Thyroid gland (tissue), 4 donors: ENCODE measurements around the gene BRD3.

Source experiments
- CTCF ChIP-seq, 6 experiments: fragments of 200-600 bp in 3 of 6; fragments of 450-650 bp in 3 of 6; sonication (generic) in 3 of 6; IDR thresholded peaks; one replicate each; pipeline ENCODE4 v1.5.1; 2016 to 2019; ENCODE audit warnings: antibody characterized with exemption in 6 of 6, mild to moderate bottlenecking in 2 of 6, inconsistent platforms in 1 of 6, moderate library complexity in 1 of 6
- POLR2A ChIP-seq, 2 donors: fragments of 450-650 bp; IDR thresholded peaks; one replicate each; pipeline ENCODE4 v1.6.1; 2017; ENCODE audit warnings: antibody characterized with exemption in 2 of 2, mild to moderate bottlenecking in 2 of 2, moderate library complexity in 1 of 2

GRCh38 chr9:134002796-134003195 lies 65.0 kb downstream of the BRD3 start:
- no peak for TF ChIP-seq POLR2A (IDR thresholded peaks at IDR 0.05)
- no peak for TF ChIP-seq CTCF (IDR thresholded peaks at IDR 0.05)
